ENCODE measurements around the gene CEP120. TPM values are rescaled to one million over a fixed set of nuclear protein-coding genes. Genes with fewer than 3 reads are reported as not detected.

CEP120 gene
- total and polyA plus RNA-seq, 8 donors: 4.0 to 12.7 (median 9.4) TPM

- no peak for TF ChIP-seq CTCF (IDR thresholded peaks at IDR 0.05)
- no peak overlapping the region for H3K4me3 ChIP-seq
- no peak overlapping the region for H3K27ac ChIP-seq
- peaks cover 0 to 3% (median 0%) of the 10 kb centered on the region in 3 donors for H3K36me3 ChIP-seq
- DNase-seq (no peak), ATAC-seq (no peak), FAIRE-seq (no peak)
- intact Hi-C loops (cut with DNase I): no loop called here
- H3K9me3 ChIP-seq: no peaks in the 10 kb centered on the region
- no peaks in the 10 kb centered on the region for H3K27me3 ChIP-seq
- H3K4me1 ChIP-seq: peaks cover 0 to 4% (median 0%) of the 10 kb centered on the region in 3 donors
These were observed 63.0 kb downstream of the CEP120 start for GRCh38 chr5:123360201-123360571.

GRCh38 chr5:123359454-123360200, 63.6 kb downstream of the CEP120 start:
- intact Hi-C loops (cut with DNase I): no loop called here
- no peak overlapping the region for H3K4me3 ChIP-seq
- H3K27me3 ChIP-seq: no peaks in the 10 kb centered on the region
- WGBS, 2 donors: 23 to 30% methylated on average over 5 of the region's 5 CpGs
- H3K9me3 ChIP-seq: no peaks in the 10 kb centered on the region
- H3K4me1 ChIP-seq: peaks cover 0 to 4% (median 0%) of the 10 kb centered on the region in 3 donors
- H3K36me3 ChIP-seq: peaks cover 0 to 3% (median 0%) of the 10 kb centered on the region in 3 donors
- DNase-seq (no peak), FAIRE-seq (peak; percentile 49), ATAC-seq (peak in 1 of 4 donors; percentile 22)
- H3K27ac ChIP-seq: no peak overlapping the region
- no peak for TF ChIP-seq CTCF (IDR thresholded peaks at IDR 0.05)

- no peak for TF ChIP-seq CTCF (IDR thresholded peaks at IDR 0.05)
- Histone ChIP-seq H3K4me1 (peaks cover 0 to 4% (median 0%) of the 10 kb centered on the region in 3 donors), H3K4me3 (no peak overlapping the region), H3K27ac (no peak overlapping the region), H3K9me3 (no peaks in the 10 kb centered on the region), H3K27me3 (no peaks in the 10 kb centered on the region), H3K36me3 (peaks cover 0 to 3% (median 0%) of the 10 kb centered on the region in 3 donors)
- ATAC-seq (no peak), DNase-seq (no peak), FAIRE-seq (no peak)
- 93 to 94% methylated on average over 1 of the region's 1 CpG for WGBS, 2 donors
- intact Hi-C loops (cut with DNase I): no loop called here
These were observed 64.5 kb downstream of the CEP120 start for GRCh38 chr5:123358751-123359150.

GRCh38 chr5:123358304-123358703, 64.9 kb downstream of the CEP120 start:
- H3K9me3 ChIP-seq: no peaks in the 10 kb centered on the region
- H3K36me3 ChIP-seq: peaks cover 0 to 3% (median 0%) of the 10 kb centered on the region in 3 donors
- TF ChIP-seq CTCF (IDR thresholded peaks at IDR 0.05): no peak
- DNase-seq (no peak), FAIRE-seq (no peak), ATAC-seq (no peak)
- H3K4me3 ChIP-seq: no peak overlapping the region
- H3K4me1 ChIP-seq: peaks cover 0 to 4% (median 0%) of the 10 kb centered on the region in 3 donors
- no peak overlapping the region for H3K27ac ChIP-seq
- no peaks in the 10 kb centered on the region for H3K27me3 ChIP-seq
- intact Hi-C loops (cut with DNase I): no loop called here
- 68 to 87% methylated on average over 1 of the region's 1 CpG for WGBS, 2 donors

GRCh38 chr5:123351820-123352219, 71.4 kb downstream of the CEP120 start:
- Histone ChIP-seq H3K4me3 (no peak overlapping the region), H3K36me3 (no peaks in the 10 kb centered on the region), H3K4me1 (no peaks in the 10 kb centered on the region), H3K27me3 (no peaks in the 10 kb centered on the region), H3K9me3 (no peaks in the 10 kb centered on the region), H3K27ac (no peak overlapping the region)
- FAIRE-seq: no peak
- TF ChIP-seq CTCF (IDR thresholded peaks at IDR 0.05): no peak
- ATAC-seq: no peak
- intact Hi-C loops (cut with DNase I): no loop called here
- WGBS, 2 donors: 89 to 92% methylated on average over 2 of the region's 2 CpGs
- no peak for DNase-seq
